AG09309 (cell line): ENCODE data around the gene PHACTR3.

Experiments used
- DNase-seq: peaks from one replicate; pipeline ENCODE4 v3.0.0-alpha.2; 2010; ENCODE audit warnings: low read depth
- H3K4me3 ChIP-seq: 2 replicates; pipeline ENCODE4 v1.5.1; 2011; ENCODE audit warnings: mild to moderate bottlenecking, low read depth, low read length, moderate library complexity; ENCODE audit not compliant: control insufficient read depth
- CTCF ChIP-seq: IDR thresholded peaks from 2 replicates; pipeline ENCODE4 v1.5.1; 2011; ENCODE audit warnings: mild to moderate bottlenecking, low read depth, low read length, inconsistent platforms; ENCODE audit not compliant: insufficient read depth, control insufficient read depth; ENCODE audit errors: missing control alignments

PHACTR3 gene

GRCh38 chr20:59777814-59778575 is 173.7 kb downstream of the PHACTR3 start:
- no peak for TF ChIP-seq CTCF
- no peak for DNase-seq

DNA sequence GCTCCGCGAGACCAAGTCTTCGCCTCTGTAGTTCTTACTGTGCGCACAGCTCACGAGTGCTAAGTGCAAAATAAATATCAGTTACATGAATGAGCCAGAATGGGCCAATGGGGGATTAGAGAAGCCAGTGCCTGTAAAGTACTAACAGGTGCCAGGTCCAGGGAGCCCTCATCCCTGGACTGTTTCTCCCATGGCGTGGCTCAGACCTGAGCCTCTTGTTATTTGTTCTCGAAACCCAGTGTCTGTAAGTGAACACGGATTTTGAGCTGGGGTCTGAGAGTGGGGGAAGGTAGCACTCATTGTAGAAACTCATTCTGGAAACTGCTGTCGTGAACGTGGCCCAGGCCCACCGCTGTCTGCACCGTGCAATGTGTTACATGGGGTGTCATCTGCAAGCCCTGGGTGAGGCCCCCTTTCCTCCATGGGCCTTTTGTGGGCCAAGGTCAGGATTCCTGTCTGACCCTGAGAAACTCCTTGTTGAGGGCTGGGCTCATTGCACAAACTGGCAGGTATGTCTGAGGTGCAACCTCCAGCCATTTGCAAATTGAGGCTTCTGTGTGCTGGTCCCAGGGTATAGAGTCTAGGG is 174.4 kb downstream of the PHACTR3 start:
- no peak for TF ChIP-seq CTCF
- no peak for DNase-seq
- H3K4me3 ChIP-seq = no peak overlapping the region

More at GRCh38 chr20:59777814-59778575, 173.7 kb downstream of the PHACTR3 start:
- H3K4me3 ChIP-seq = no peak overlapping the region

DNA sequence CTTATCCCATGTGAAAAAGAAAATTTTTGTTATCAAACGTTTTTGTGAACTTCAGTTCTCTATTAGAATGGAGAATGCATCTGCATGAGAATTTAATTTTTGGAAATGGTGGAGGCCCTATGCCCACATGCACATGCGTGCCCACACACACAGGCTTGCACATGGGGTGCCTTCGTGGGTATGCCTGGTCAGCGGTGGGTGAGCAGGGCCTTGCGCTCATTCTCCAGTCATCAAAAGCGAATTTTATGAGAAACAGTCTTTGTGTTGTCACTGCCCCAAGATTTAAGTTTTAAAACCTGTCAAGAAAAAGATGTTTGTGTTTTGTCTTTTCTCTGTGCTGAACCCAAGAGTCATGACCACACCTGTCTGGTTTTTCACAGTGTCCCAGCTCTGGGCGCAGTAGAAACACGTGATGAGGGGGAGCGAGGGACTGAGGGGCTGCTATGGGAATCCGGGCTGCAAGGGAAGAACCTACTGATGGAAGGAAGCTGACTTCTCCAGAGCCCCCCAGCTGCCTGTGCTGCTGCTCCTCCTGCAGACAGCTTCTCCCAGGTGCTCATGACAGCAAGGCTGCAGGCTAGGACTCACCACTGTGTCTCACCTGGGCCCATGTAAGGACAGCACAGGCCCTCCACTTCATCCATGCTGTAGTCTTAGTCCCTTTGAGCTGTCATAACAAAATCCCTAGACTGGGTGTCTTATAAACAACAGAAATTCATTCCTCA is 175.5 kb downstream of the PHACTR3 start:
- DNase-seq = no peak
- H3K4me3 ChIP-seq = no peak overlapping the region
- TF ChIP-seq CTCF = no peak

GRCh38 chr20:59780494-59781185 is 176.3 kb downstream of the PHACTR3 start:
- no peak for DNase-seq
- no peak overlapping the region for H3K4me3 ChIP-seq
- TF ChIP-seq CTCF = no peak

DNA sequence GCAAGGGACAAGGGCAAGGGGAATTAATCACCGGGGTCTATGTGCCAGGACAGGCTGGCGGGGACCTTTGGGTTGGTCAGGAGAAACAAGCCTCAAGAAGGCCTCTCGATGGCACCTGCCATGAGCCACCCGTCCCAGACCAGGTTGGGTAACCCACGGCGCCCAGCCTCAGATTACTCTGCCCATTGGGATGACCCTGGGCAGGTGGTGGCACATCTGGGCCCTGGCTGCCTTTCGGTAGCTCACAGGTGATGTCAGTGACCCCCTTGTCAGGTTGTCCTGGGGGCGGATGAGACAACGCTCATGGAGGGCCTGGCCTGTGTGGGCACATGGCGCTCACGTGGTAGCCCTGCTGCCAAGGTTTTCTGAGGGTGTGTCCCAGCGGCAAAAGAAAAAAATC is 176.9 kb downstream of the PHACTR3 start:
- TF ChIP-seq CTCF = no peak
- no peak overlapping the region for H3K4me3 ChIP-seq
- no peak for DNase-seq

DNA sequence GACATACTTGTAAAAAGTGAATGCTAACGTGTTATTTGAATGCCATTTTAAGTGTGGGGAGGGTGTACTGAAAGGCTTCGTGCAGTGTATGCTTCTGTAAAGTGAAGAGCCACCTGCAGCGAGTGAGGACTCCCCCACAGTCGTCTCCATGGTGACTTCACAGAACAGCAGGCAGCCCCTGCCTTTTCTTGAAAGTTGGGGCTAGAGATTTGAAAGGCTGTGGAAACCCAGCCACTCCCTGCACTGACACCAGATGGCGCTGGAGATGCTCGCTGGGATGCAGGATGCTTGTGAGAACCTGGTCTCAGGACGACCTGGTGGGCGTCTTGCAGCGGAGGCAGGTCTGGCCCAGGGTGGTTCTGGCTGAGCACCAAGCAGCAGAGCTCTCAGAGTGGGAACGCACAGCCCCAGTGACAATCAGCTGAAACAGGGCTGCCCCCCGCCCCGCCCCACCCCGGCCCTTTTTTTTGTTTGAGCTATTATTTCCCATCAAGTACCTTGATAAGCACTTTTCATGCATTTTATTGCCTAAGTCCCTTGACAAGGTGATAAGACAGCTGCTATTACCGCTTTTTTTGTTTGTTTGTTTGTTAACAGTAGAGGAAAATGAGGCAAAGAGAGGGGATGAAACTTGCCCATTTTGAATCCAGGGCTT is 178.8 kb downstream of the PHACTR3 start:
- no peak overlapping the region for H3K4me3 ChIP-seq
- no peak for DNase-seq
- peak; percentile 93 for TF ChIP-seq CTCF
